HG02678 (cell line): ENCODE results near the gene GHR.
A peak's percentile ranks its signal among the peaks of the same experiment; 100 is the strongest.

Experiments
- ATAC-seq: cut with Tn5 transposase; IDR thresholded peaks from one replicate; pipeline ENCODE4 v1.9.1; 2021; ENCODE audit warnings: mild to moderate bottlenecking, moderate library complexity; ENCODE audit not compliant: unreplicated experiment

Gene GHR

GRCh38 chr5:42423285-42424165 lies at the start of gene GHR:
Gene GHR, plus strand, starts transcription at chr5:42423439. Its CDS starts 142,436 bp downstream, at chr5:42565875.
- ATAC-seq = peak; percentile 88

DNA sequence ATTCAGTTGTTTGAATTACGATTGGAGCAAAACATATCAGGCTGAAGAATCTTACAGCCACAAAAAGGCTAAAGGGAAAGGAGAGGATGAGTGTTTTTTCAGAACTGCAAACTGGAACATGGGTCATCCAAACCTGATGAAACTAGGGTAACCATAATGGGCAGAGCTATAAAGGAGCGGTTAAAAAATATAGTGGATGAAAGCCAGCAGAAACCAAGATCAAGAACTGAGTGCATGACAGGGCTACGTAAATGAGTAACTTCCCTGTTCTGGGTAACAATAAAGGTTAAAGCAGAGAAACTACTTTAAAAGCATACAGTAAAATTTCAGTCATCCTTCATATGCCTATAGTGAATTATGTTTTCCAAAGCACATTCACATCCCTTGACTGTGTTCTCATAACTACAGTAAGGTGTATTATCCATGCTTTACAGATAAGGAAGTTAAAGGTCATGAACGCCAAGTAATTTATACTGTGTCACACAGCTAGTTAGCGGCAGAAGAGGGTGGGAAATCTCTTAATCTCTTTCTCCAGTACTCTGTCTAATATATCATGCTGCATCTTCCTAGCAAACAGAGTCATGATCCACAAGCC lies 48.5 kb upstream of the GHR start:
- ATAC-seq = no peak

- ATAC-seq = no peak
Measured at GRCh38 chr5:42377496-42377895, 45.7 kb upstream of the GHR start.

GRCh38 chr5:42381973-42382372 lies 41.3 kb upstream of the GHR start:
- ATAC-seq = no peak

DNA sequence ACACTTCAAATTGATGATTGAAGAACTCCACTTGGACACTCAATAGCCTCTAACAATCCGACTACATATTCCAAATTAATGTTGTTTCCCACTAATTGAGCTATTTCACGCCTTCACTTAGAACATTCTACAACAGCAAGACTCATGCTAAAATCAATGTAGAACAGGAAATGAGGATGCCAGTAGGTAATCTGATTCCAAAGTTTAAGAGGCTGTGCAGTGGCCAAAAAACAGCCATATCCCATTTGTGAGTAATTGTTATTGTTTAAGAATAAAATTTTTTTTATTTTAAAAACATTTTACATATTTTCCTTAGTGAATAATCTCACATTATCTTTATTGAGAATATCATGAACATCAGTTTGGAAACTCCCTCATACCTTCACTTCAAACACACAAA lies 35.7 kb upstream of the GHR start:
- no peak for ATAC-seq

- ATAC-seq = no peak
Measured at GRCh38 chr5:42390115-42390514, 33.1 kb upstream of the GHR start.

DNA sequence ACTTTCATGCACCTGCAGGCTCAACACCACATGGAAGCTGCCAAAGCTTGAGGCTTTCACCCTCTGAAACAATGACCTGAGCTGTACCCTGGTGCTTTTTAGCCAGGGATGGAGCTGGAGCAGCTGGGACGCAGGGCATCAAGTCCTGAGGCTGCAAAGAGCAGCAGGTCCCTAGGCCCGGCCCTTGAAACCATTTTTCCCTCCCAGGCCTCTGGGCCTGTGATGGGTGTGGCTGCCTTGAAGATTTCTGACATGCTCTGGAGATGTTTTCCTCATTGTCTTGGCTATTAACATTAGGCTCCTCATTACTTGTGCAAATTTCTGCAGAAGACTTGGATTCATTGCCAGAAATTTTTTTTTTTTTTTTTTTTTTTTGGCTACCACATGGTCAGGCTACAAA lies 30.3 kb upstream of the GHR start:
- no peak for ATAC-seq

DNA sequence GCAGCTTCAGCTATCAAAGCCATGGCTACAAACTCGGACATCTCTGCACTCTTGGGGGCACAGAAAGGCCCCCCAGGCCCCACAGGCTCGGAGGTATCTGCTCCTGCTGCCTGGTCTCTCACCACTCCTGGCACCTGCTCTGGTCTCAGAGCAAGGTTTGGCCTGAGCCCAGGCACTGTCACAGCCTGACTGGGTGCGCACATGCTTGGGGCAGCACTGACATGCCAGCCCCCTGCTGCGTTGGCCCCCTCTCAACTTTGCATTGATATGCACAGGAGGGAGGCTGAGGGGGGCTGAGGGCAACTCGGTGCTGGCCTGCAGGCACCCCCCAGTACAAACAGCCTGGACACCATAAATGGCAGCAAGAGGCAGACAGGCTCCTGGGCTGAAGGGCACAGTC lies 27.1 kb upstream of the GHR start:
- no peak for ATAC-seq

DNA sequence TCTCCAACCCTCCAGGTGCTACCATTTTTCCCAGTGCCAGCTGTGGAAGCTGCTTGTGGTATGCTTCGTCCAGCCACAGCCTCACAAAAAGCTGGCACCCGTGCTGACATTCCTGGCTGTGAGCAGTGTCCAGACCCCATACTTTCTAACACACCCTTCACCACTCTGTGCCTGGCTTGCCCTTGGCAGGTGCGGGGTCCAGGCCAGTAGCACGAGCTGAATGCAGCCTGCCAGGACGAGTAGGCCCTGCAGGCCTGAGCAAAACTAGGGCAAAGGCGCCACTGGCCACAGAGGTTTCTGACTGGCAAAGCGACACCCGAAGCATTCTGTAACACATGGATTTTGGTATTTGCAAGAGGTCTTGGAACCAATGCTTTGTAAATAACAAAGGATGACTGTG lies 26.0 kb upstream of the GHR start:
- no peak for ATAC-seq

- ATAC-seq = no peak
Measured at GRCh38 chr5:42399702-42400101, 23.5 kb upstream of the GHR start.

DNA sequence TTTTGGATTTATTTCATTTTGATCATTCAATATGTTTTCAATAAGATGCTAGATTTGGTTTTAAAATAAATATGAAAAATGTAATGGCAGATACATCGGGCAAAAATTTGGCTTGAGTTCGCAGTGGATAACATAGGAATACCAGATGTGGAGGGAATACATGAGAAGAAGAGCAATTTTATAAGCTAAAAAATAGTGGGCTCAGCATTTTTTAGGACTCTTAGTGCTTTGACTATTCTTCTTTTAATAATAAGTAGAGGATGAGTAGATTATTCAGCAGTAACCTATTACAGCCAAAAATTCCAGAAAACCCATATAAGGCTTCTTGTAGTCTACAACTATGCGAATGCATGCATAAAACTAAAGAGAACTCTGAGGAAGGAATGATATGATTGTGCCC lies 22.8 kb upstream of the GHR start:
- no peak for ATAC-seq

DNA sequence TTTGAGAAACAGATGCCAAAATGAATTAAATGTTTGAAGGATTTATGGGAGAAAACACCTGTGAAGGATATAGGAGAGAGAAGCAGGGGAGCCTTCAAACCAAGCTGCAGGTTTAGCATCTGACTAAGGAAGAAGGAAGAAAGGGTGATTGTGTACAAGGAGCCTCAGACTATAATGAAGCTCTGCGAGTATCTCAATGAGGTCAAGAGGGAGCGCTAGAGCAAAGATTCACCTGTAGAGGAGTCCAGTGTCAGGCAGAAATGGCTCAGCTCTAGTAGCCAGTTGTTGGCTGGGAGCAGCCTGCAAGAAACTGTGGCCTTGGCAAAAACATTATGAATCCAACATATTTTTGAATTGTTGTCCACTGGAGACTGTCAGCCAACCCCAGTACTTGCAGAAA lies 20.0 kb upstream of the GHR start:
- no peak for ATAC-seq

DNA sequence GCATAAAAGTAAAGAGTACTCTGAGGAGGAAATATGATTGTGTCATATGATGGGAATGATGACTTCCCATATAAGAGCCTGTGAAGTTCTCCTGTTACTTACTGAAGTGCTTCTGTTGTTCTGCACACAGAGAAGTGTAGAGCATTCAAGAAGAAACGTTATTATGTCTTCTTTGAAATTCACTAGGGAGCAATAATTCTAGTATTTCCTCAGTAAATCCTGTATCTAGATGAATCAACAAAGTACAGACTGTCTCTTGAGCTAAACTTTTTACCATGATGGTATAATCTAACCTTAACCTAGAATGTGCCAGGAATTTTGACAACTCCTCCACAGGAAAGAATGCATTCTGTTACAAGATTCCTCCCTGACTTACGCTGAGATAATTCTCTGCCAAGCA lies 18.9 kb upstream of the GHR start:
- ATAC-seq = no peak

- no peak for ATAC-seq
Measured at GRCh38 chr5:42419294-42419693, 3.9 kb upstream of the GHR start.

DNA sequence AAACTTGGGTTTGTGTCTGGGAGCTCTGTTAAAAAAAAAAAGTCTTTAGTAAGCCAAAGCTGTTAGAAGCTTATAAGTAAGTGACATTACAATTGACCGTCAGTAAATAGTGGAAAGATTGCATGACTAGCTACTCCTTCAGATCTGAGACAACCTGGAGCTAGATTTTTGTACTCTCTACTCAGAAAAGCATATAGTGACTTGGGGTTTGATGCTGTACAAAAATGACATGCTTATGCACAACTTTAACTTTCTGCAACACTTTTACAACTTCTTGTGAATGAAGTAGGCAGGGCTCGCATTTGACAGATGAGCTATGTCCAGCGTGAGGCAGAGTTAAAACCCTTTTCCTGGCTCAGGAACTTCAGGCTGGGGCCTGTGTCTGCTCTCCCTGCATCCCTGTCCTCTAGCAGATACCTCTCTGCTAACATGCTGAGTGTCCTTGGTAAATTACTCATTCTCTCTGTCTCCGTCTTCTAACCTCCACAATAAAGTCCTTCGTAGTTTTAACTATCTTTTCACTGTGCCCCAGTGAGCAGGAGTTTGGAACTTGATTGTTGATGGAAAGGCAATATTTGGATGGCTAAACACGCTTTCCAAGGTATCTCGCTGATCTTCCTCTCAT lies 471 bp upstream of the GHR start:
- ATAC-seq = no peak

GRCh38 chr5:42426016-42426415 lies 2.8 kb downstream of the GHR start:
- ATAC-seq = no peak

DNA sequence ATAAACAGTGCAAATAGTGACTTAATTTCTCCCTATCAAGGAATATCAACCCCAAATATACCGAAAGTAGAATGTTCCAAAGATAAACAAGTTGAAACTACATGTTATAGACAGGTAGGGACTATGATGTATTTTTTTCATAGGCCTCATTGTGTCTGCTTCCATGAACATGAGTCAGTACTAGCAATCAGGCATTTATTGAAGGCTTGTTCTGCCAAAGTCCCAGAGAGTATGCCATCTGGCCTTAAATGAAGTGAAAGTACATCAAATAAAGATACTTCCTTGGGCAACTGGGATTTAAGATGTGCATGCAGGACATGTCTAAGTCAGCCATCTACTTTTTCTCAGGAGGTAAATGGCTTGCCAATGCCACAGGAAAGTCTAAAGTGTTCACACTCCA lies 6.5 kb downstream of the GHR start:
- no peak for ATAC-seq

DNA sequence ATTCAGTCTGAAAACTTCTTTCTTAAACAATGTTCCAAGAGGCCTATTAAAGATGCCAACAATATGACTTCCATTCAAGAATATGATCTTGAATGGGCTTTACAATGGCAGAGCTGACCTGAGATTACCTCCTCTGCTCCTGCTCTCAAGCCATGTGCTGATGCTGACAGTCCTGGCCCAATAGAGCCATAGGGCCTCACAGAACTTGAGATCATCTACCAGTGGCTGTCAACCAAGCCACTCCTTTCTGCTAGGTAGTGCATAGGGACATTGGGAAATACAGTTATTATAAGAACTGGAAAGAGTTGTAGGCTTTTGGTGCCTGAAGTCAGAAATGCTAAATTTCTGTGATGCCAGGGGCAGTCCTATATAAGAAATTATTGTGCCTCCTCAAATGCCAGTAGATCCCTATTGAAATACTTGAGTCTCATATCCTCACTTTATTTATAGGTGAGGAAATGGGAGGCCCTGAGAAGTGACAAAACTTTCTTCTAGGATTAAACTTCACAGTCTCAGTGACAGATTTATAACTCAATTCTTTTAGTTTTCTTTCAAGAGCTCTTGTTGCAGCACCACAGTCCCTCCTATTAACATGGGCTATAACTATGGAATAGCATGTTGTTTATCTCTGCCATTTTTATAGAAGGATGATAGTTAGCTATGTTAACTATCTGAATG lies 10.9 kb downstream of the GHR start:
- no peak for ATAC-seq

DNA sequence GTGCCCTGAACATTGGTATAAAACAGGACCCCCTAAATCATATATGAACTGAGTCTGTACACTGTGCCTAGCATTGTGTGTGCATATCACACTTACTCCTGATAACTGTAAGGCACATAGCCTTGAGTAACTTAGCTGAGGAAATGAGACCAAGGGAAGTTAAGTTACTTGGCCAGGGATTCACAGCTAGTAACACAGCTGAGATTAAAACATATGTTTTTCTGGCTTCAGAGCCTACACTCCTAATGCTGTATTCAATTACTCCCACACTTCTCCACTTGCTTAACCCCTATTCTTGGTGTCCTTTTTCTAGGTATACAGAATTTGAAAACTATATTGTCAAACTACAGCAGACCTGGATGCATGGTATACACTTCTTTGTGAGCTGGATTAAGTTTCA lies 12.8 kb downstream of the GHR start:
- no peak for ATAC-seq

DNA sequence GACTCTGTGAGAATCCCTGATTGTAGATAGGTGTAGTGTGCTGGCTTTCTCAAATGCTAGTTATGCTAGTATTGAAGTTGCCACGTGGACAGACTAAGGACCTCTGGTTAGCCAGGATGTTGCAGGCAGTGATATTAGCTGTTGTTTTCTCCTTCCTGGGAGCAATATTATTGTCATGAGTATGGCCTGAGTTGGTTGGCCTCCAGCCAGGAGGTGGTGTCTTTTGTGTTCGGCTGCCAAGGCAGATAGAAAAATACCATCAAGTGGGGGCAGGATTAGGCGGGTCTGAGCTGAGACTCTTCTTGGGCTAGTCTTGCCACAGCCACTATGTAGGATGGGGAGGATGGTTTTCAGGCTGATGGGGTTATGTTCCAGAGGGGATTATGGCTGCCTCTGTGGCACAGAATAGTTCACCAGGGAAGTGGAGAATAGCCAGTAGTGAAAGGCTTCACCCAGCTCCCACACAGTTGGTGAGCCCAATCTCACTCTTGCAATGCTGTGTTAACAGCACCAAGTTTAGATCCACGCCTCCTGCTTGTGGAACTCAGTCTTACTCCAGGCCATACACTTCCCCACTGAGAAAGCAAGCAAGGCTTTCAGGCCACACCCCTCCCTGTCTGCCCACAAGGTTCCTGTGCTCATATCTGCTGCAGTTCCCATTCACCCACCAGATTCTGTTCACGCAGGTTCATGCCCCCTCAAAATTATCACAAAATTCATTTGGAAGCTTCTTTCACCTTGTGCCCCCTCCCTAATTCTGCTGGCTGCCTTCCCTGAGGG lies 31.2 kb downstream of the GHR start:
- no peak for ATAC-seq

DNA sequence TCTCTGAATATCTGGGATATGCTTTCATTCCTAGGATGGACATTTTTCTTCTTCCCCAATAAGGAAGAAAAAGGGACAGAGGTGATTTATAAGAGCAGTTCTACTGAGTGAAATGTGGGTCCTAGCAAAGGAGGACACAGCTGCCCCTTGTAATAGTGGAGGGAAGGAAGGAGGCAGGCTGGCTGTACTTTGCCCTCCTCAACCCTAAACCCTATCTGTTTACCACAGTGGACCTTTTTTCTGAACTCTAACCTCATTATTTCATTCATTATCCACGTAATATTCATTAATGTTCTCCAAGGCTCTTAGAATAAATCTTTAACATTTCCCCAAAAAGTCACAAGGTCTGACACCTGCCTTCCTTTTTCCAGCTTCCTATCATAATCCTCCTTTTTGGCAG lies 37.8 kb downstream of the GHR start:
- ATAC-seq = no peak
